K562 treated with DMSO at 1 percent for 12 hours (cell line): ENCODE measurements around the gene TMEM86A. TPM values are rescaled to one million over a fixed set of nuclear protein-coding genes. Genes with fewer than 3 reads are reported as not detected.

Source experiments
- total RNA-seq: library from RNA; unstranded; fragments of 300-600 nt; gene quantifications from 2 replicates; pipeline ENCODE4 v1.2.3, GENCODE V29; 2022; ENCODE audit not compliant: insufficient read depth

TMEM86A gene, protein sequence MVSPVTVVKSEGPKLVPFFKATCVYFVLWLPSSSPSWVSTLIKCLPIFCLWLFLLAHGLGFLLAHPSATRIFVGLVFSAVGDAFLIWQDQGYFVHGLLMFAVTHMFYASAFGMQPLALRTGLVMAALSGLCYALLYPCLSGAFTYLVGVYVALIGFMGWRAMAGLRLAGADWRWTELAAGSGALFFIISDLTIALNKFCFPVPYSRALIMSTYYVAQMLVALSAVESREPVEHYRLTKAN
- total RNA-seq, result 0.64 and 3.0 TPM in 2 replicates

DNA sequence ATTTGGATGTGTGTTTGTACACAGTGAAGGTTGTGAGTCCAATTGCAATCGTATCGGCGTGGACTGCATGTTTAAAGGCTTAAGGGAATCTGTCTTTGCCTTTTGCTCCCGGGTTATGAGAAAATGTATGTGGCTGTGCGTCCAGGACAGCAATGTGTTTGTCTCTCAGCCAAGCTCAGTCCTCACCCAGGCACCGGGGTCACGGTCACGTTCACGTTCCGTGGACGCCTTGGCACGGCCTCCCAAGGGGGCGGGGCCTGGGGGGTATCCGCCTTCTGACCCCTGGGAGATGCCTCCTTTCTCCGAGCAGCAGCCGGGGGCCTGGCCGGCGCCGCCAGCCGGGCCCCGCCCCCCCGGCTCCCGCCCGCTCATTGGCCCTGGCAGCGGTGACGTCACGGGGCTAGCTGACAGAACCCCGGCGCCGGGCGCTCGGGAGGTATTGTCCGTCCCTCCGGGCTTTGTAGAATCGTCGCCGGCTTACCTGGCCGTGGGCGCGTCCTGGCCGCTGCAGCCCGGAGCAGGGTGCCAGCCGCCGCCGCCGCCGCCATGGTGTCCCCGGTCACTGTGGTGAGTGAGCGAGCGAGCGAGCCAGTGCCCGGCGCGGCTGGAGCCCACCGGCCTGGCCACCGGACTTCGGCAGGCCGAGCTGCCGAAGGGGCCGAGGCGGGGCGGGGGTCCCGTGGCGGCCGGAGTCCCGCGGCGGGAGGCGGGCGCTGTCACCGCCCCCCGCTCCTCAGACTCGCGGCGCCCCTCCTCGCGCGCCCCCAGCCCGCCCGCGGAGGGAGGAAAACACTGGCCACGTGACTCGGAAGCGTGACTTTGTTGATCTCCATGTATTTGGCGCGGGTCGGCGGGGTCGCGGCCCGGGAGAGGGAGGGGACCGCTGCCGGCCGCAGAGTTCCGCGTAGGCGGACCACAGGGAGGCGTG is at the start of gene TMEM86A:
Gene TMEM86A (plus strand): TSS at position 439 of the 928 bp plus-strand sequence. CDS start 108 bp downstream, at position 547.

DNA sequence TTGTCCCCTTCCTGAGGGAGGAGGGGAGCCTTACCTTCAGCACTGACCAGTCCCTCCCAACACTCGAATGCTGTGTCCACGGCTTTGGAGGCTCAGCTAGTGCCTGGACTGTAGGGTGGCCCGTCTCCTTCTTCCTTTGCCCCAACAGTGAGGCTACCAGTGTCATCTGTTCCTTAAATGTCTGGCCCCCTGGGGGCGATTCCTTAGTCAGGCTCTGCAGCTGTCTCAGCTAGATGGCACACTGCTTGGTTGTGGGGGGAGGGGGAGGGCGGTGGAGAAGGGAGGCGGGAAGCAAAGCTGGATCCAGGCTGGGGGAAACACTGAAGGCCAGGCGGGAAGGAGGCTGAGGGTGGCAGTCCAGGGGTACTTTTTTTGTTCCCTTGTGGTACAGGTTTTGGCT is 27.5 kb downstream of the TMEM86A start, which contains the start of gene IGSF22:
Gene IGSF22 (minus strand): TSS at position 149 of the 400 bp plus-strand sequence. CDS start 1,952 bp downstream, outside the sequence.

Other genes starting within 250 kb of the TMEM86A start
- 0.25 TPM in 1 of 2 replicates, not detected in the other for gene LDHAL6A, start 242.9 kb upstream of the TMEM86A start, total RNA-seq
- gene TSG101, start 171.8 kb upstream of the TMEM86A start, total RNA-seq, result 61.1 and 81.2 TPM in 2 replicates
- gene UEVLD, start 110.0 kb upstream of the TMEM86A start, total RNA-seq, result 2.6 and 7.8 TPM in 2 replicates
- gene MISFA, start 99.0 kb upstream of the TMEM86A start, total RNA-seq, result not detected in 2 replicates
- gene SPTY2D1, start 64.4 kb upstream of the TMEM86A start, total RNA-seq, result 4.1 and 15.0 TPM in 2 replicates
- not detected in 2 replicates for gene IGSF22, start 27.4 kb downstream of the TMEM86A start, total RNA-seq
- gene PTPN5, start 93.0 kb downstream of the TMEM86A start, total RNA-seq, result not detected in 2 replicates
- gene MRGPRX1, start 240.6 kb downstream of the TMEM86A start, total RNA-seq, result not detected in 2 replicates